Erythroblast (primary cell): Measurements from ENCODE around the gene TRABD2B.

Experiments
- GATA1 ChIP-seq: IDR thresholded peaks from 2 replicates; pipeline ENCODE4 v1.6.1; 2011; ENCODE audit warnings: low read depth, mild to moderate bottlenecking, control low read depth, low read length, moderate library complexity
- POLR2A ChIP-seq: IDR thresholded peaks from 2 replicates; pipeline ENCODE4 v1.6.1; 2011; ENCODE audit warnings: mild to moderate bottlenecking, low read length

GRCh38 chr1:47794530-47794929 lies 202.7 kb downstream of the TRABD2B start:
- TF ChIP-seq POLR2A (no peak), GATA1 (no peak)
